ENCODE data around the gene SEL1L3. TPM values are rescaled to one million over a fixed set of nuclear protein-coding genes. Genes with fewer than 3 reads are reported as not detected.

Gene SEL1L3
- total RNA-seq, 1 donor, result 83.5 TPM

- TF ChIP-seq CTCF (IDR thresholded peaks at IDR 0.05; ENCODE audit: insufficient read depth, low read length), result no peak
- no peak overlapping the region for H3K4me3 ChIP-seq (ENCODE audit: low read depth, low read length)
- no peak for DNase-seq (ENCODE audit: low read depth)
Measured at GRCh38 chr4:25842229-25842845, 20.5 kb downstream of the SEL1L3 start.

GRCh38 chr4:25839687-25840086 is 23.1 kb downstream of the SEL1L3 start:
- no peak for TF ChIP-seq CTCF (IDR thresholded peaks at IDR 0.05; ENCODE audit: insufficient read depth, low read length)
- no peak for DNase-seq (ENCODE audit: low read depth)
- H3K4me3 ChIP-seq (ENCODE audit: low read depth, low read length), result no peak overlapping the region

- TF ChIP-seq CTCF (IDR thresholded peaks at IDR 0.05; ENCODE audit: insufficient read depth, low read length), result no peak
- no peak overlapping the region for H3K4me3 ChIP-seq (ENCODE audit: low read depth, low read length)
- no peak for DNase-seq (ENCODE audit: low read depth)
Measured at GRCh38 chr4:25839233-25839632, 23.6 kb downstream of the SEL1L3 start.

- TF ChIP-seq CTCF (IDR thresholded peaks at IDR 0.05; ENCODE audit: insufficient read depth, low read length), result no peak
- H3K4me3 ChIP-seq (ENCODE audit: low read depth, low read length), result no peak overlapping the region
- no peak for DNase-seq (ENCODE audit: low read depth)
Measured at GRCh38 chr4:25838526-25838925, 24.3 kb downstream of the SEL1L3 start.

- H3K4me3 ChIP-seq (ENCODE audit: low read depth, low read length), result no peak overlapping the region
- no peak for TF ChIP-seq CTCF (IDR thresholded peaks at IDR 0.05; ENCODE audit: insufficient read depth, low read length)
- no peak for DNase-seq (ENCODE audit: low read depth)
Measured at GRCh38 chr4:25837107-25837506, 25.7 kb downstream of the SEL1L3 start.

GRCh38 chr4:25835384-25835783 is 27.4 kb downstream of the SEL1L3 start:
- H3K4me3 ChIP-seq (ENCODE audit: low read depth, low read length), result no peak overlapping the region
- no peak for TF ChIP-seq CTCF (IDR thresholded peaks at IDR 0.05; ENCODE audit: insufficient read depth, low read length)
- DNase-seq (ENCODE audit: low read depth), result no peak
